ENCODE measurements around the gene PIK3CD. TPM values are rescaled to one million over a fixed set of nuclear protein-coding genes. Genes with fewer than 3 reads are reported as not detected.

The PIK3CD gene
- total and polyA plus RNA-seq, 12 donors: 1.3 to 16.4 (median 9.1) TPM

- WGBS, 4 donors: 67 to 96% (median 93%) methylated on average over 1 to 6 of the region's 6 CpGs
- TF ChIP-seq CTCF (IDR thresholded peaks at IDR 0.05) (no peak), POLR2A (IDR thresholded peaks at IDR 0.05) (no peak)
These were observed 29.3 kb downstream of the PIK3CD start for GRCh38 chr1:9680828-9681227.

GRCh38 chr1:9684801-9685200 is 33.3 kb downstream of the PIK3CD start:
- H3K9me3 ChIP-seq (replicated peaks in 1 of 3): no peaks in the 10 kb centered on the region
- peaks cover 25% of the 10 kb centered on the region in 2 donors for H3K4me1 ChIP-seq (replicated peaks in 1 of 2)
- DNase-seq: no peak
- intact Hi-C loops (cut with DNase I): no loop called here
- H3K36me3 ChIP-seq (replicated peaks in 1 of 2): no peaks in the 10 kb centered on the region
- H3K27me3 ChIP-seq: no peaks in the 10 kb centered on the region
- 80 to 100% (median 98%) methylated on average over 1 of the region's 1 CpG for WGBS, 4 donors
- no peak for TF ChIP-seq CTCF (IDR thresholded peaks at IDR 0.05)
- no peak for TF ChIP-seq POLR2A (IDR thresholded peaks at IDR 0.05)
- H3K27ac ChIP-seq: no peak overlapping the region
- no peak overlapping the region for H3K4me3 ChIP-seq

More at GRCh38 chr1:9680828-9681227, 29.3 kb downstream of the PIK3CD start:
- H3K36me3 ChIP-seq (replicated peaks in 1 of 2): no peaks in the 10 kb centered on the region
- intact Hi-C loops (cut with DNase I): no loop called here
- no peak overlapping the region for H3K27ac ChIP-seq
- no peak for DNase-seq
- H3K4me1 ChIP-seq (replicated peaks in 1 of 2): no peaks in the 10 kb centered on the region
- H3K9me3 ChIP-seq (replicated peaks in 1 of 3): no peaks in the 10 kb centered on the region
- no peak overlapping the region for H3K4me3 ChIP-seq
- no peaks in the 10 kb centered on the region for H3K27me3 ChIP-seq

GRCh38 chr1:9687120-9687873 is 35.8 kb downstream of the PIK3CD start:
- Histone ChIP-seq H3K27me3 (no peaks in the 10 kb centered on the region), H3K4me3 (peak overlapping the region in 2 of 4 donors; percentile 50 to 69), H3K36me3 (replicated peaks in 1 of 2) (no peaks in the 10 kb centered on the region), H3K27ac (peak overlapping the region in 1 of 5 donors; percentile 60), H3K9me3 (replicated peaks in 1 of 3) (no peaks in the 10 kb centered on the region), H3K4me1 (replicated peaks in 1 of 2) (peaks cover 29 to 34% of the 10 kb centered on the region in 2 donors)
- TF ChIP-seq CTCF (IDR thresholded peaks at IDR 0.05) (peak in 1 of 6 experiments; percentile 20), POLR2A (IDR thresholded peaks at IDR 0.05) (no peak)
- intact Hi-C loops (cut with DNase I): no loop called here
- DNase-seq: peak; percentile 31 to 64 (median 50)
- WGBS, 4 donors: 0 to 1% (median 0%) methylated on average over 14 to 42 of the region's 42 CpGs

GRCh38 chr1:9687874-9688582 is 36.5 kb downstream of the PIK3CD start:
- Histone ChIP-seq H3K9me3 (replicated peaks in 1 of 3) (no peaks in the 10 kb centered on the region), H3K4me1 (replicated peaks in 1 of 2) (peaks cover 29 to 34% of the 10 kb centered on the region in 2 donors), H3K36me3 (replicated peaks in 1 of 2) (no peaks in the 10 kb centered on the region), H3K27ac (no peak overlapping the region), H3K4me3 (peak overlapping the region in 2 of 4 donors; percentile 50 to 69), H3K27me3 (no peaks in the 10 kb centered on the region)
- no peak for TF ChIP-seq POLR2A (IDR thresholded peaks at IDR 0.05)
- no peak for TF ChIP-seq CTCF (IDR thresholded peaks at IDR 0.05)
- WGBS, 4 donors: 10 to 13% (median 11%) methylated on average over 18 to 34 of the region's 34 CpGs
- intact Hi-C loops (cut with DNase I): no loop called here
- DNase-seq: peak in 3 of 7 donors; percentile 21 to 38 (median 28)
